CD14-positive monocyte (primary cell): ENCODE measurements around the gene AXIN1. TPM values are rescaled to one million over a fixed set of nuclear protein-coding genes. Genes with fewer than 3 reads are reported as not detected.

Experiments
- DNase-seq, 3 donors: peaks; one replicate each; pipeline ENCODE4 v3.0.0-alpha.2; 2011 to 2022
- H2AFZ ChIP-seq: 2 replicates; pipeline ENCODE4 v1.6.0; 2012; ENCODE audit warnings: mild to moderate bottlenecking, low read depth, low read length, inconsistent platforms; ENCODE audit not compliant: insufficient read depth, poor library complexity, severe bottlenecking
- H3K27ac ChIP-seq, 2 donors: 1 replicate in 1 of 2; 2 replicates in 1 of 2; pipeline ENCODE4 v1.5.1; 2012 to 2013; ENCODE audit warnings: low read length in 2 of 2, control low read depth in 1 of 2, inconsistent platforms in 1 of 2, low read depth in 1 of 2, mild to moderate bottlenecking in 1 of 2
- H3K27me3 ChIP-seq, 2 donors: one replicate each; pipeline versions ENCODE4 v1.6.0 to v1.6.1; 2011 to 2013; ENCODE audit warnings: low read length in 2 of 2; ENCODE audit not compliant: control insufficient read depth in 2 of 2, insufficient read depth in 2 of 2
- H3K36me3 ChIP-seq, 2 donors: replicated peaks in 1 of 2; 1 replicate in 1 of 2; 2 replicates in 1 of 2; pipeline versions ENCODE4 v1.5.1 to v1.6.1; 2012 to 2013; ENCODE audit warnings: low read length in 2 of 2, control low read depth in 1 of 2, inconsistent platforms in 1 of 2, mild to moderate bottlenecking in 1 of 2; ENCODE audit not compliant: insufficient read depth in 2 of 2, control insufficient read depth in 1 of 2
- H3K4me1 ChIP-seq, 2 donors: 1 replicate in 1 of 2; 2 replicates in 1 of 2; pipeline versions ENCODE4 v1.5.1 to v1.6.1; 2012 to 2013; ENCODE audit warnings: low read length in 2 of 2, control low read depth in 1 of 2, inconsistent platforms in 1 of 2, mild to moderate bottlenecking in 1 of 2, moderate library complexity in 1 of 2; ENCODE audit not compliant: insufficient read depth in 2 of 2, control insufficient read depth in 1 of 2
- H3K4me2 ChIP-seq: replicated peaks from 2 replicates; pipeline ENCODE3; 2012; ENCODE audit warnings: low read length, moderate library complexity, mild to moderate bottlenecking; ENCODE audit not compliant: poor library complexity, severe bottlenecking; ENCODE audit errors: extremely low read depth
- H3K4me3 ChIP-seq, 3 experiments: fragments of 200-600 bp in 1 of 3; sonication (generic) in 1 of 3; replicated peaks in 1 of 3; 1 replicate in 2 of 3; 2 replicates in 1 of 3; pipeline ENCODE4 v1.5.1; 2011 to 2013; ENCODE audit warnings: low read length in 3 of 3, mild to moderate bottlenecking in 3 of 3, control low read depth in 2 of 3, low read depth in 2 of 3, inconsistent platforms in 1 of 3, moderate library complexity in 1 of 3
- H3K79me2 ChIP-seq: 2 replicates; pipeline ENCODE4 v1.6.0; 2012; ENCODE audit warnings: mild to moderate bottlenecking, control low read depth, inconsistent platforms, low read length, moderate library complexity; ENCODE audit not compliant: insufficient read depth
- H3K9ac ChIP-seq: 2 replicates; pipeline ENCODE4 v1.6.0; 2017; ENCODE audit warnings: low read length, mild to moderate bottlenecking; ENCODE audit not compliant: insufficient read depth, poor library complexity, severe bottlenecking
- H3K9me3 ChIP-seq, 2 donors: replicated peaks in 1 of 2; 1 replicate in 1 of 2; 2 replicates in 1 of 2; pipeline versions ENCODE4 v1.5.1 to v1.6.1; 2012 to 2013; ENCODE audit warnings: low read length in 2 of 2, control low read depth in 1 of 2; ENCODE audit not compliant: control insufficient read depth in 1 of 2, insufficient read depth in 1 of 2
- H4K20me1 ChIP-seq: 2 replicates; pipeline ENCODE4 v1.6.0; 2012; ENCODE audit warnings: mild to moderate bottlenecking, low read length, control low read depth, moderate library complexity; ENCODE audit not compliant: insufficient read depth
- H3K27ac Mint-ChIP-seq, 7 donors: one replicate each; pipeline ENCODE4 v1.8.0; 2020; ENCODE audit warnings: mild to moderate bottlenecking in 7 of 7, mixed read lengths in 7 of 7, moderate library complexity in 6 of 7, inconsistent platforms in 2 of 7
- H3K27me3 Mint-ChIP-seq, 3 donors: one replicate each; pipeline ENCODE4 v1.8.0; 2021 to 2022; ENCODE audit warnings: low read depth in 3 of 3, mild to moderate bottlenecking in 3 of 3, mixed read lengths in 3 of 3, moderate library complexity in 3 of 3, inconsistent platforms in 1 of 3
- H3K36me3 Mint-ChIP-seq, 2 donors: one replicate each; pipeline ENCODE4 v1.8.0; 2020; ENCODE audit warnings: mixed read lengths in 2 of 2, inconsistent platforms in 1 of 2, mild to moderate bottlenecking in 1 of 2
- H3K4me1 Mint-ChIP-seq: one replicate; pipeline ENCODE4 v1.8.0; 2020; ENCODE audit warnings: mild to moderate bottlenecking, mixed read lengths
- H3K4me3 Mint-ChIP-seq, 2 donors: one replicate each; pipeline ENCODE4 v1.8.0; 2020; ENCODE audit warnings: mild to moderate bottlenecking in 2 of 2, mixed read lengths in 2 of 2, moderate library complexity in 1 of 2
- H3K9me3 Mint-ChIP-seq, 7 donors: one replicate each; pipeline ENCODE4 v1.8.0; 2020 to 2022; ENCODE audit warnings: mixed read lengths in 7 of 7, mild to moderate bottlenecking in 6 of 7, moderate library complexity in 6 of 7, inconsistent platforms in 2 of 7
- WGBS: methylation state at CpG from one replicate; pipeline ENCODE4 v1.1.5; 2013; ENCODE audit warnings: missing lambda C conversion rate; ENCODE audit not compliant: insufficient coverage; 5-methylcytosine and 5-hydroxymethylcytosine counted together
- intact Hi-C, 2 donors: fragments of 100-400 bp; cut with micrococcal nuclease; formaldehyde crosslinking; loops; one replicate each; pipeline versions ENCODE4 v1.15.0 to v1.15.1; 2023
- polyA plus RNA-seq, 3 donors: library from polyadenylated mRNA; depleted of rRNA in 1 of 3; unstranded in 2 of 3; stranded (reverse) in 1 of 3; fragments of 300-500 nt in 2 of 3; fragments of >200 nt in 1 of 3; fragmentation: Illumina TruSeq in 2 of 3; gene quantifications; 1 replicate in 2 of 3; 2 replicates in 1 of 3; pipeline ENCODE4 v1.2.3, GENCODE V29; 2012 to 2021
- TF ChIP-seq, protein P1 (sequence below): fragments of 200-600 bp; IDR thresholded peaks from one replicate; pipeline ENCODE4 v1.8.0; 2022; ENCODE audit warnings: antibody characterized with exemption, mild to moderate bottlenecking

Gene AXIN1
- polyA plus RNA-seq, 3 donors = 0.30 to 20.9 (median 0.74) TPM

DNA sequence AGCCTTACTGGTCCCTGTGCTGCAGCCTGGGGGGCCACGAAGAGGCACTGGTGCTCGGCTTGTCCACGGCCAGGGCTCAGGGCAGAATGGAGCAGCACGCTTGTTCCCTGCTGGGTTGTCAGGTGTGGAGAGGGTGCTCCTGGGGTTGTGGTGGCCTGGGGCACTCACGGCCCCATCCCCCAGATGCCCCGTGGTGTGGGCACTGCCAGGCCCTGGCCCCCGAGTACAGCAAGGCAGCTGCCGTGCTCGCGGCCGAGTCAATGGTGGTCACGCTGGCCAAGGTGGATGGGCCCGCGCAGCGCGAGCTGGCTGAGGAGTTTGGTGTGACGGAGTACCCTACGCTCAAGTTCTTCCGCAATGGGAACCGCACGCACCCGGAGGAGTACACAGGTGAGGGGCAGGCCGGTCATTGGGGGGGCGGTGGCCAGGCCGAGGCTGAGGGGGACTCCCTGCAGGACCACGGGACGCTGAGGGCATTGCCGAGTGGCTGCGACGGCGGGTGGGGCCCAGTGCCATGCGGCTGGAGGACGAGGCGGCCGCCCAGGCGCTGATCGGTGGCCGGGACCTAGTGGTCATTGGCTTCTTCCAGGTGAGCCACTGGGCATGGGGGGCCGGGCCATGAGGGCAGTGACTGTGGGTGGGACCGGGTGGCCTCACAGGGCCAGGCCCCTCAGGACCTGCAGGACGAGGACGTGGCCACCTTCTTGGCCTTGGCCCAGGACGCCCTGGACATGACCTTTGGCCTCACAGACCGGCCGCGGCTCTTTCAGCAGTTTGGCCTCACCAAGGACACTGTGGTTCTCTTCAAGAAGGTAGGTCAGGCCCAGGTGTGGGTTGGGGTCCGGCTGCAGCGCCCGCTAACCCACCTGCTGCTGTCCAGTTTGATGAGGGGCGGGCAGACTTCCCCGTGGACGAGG is 68.1 kb downstream of the AXIN1 start:
- TF ChIP-seq, protein P1, sequence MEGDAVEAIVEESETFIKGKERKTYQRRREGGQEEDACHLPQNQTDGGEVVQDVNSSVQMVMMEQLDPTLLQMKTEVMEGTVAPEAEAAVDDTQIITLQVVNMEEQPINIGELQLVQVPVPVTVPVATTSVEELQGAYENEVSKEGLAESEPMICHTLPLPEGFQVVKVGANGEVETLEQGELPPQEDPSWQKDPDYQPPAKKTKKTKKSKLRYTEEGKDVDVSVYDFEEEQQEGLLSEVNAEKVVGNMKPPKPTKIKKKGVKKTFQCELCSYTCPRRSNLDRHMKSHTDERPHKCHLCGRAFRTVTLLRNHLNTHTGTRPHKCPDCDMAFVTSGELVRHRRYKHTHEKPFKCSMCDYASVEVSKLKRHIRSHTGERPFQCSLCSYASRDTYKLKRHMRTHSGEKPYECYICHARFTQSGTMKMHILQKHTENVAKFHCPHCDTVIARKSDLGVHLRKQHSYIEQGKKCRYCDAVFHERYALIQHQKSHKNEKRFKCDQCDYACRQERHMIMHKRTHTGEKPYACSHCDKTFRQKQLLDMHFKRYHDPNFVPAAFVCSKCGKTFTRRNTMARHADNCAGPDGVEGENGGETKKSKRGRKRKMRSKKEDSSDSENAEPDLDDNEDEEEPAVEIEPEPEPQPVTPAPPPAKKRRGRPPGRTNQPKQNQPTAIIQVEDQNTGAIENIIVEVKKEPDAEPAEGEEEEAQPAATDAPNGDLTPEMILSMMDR = no peak
- Histone ChIP-seq H3K4me1 (no peaks in the 10 kb centered on the region), H3K27me3 (peaks cover 4 to 22% of the 10 kb centered on the region in 2 donors), H3K79me2 (no peaks in the 10 kb centered on the region), H3K4me2 (no peak overlapping the region), H3K36me3 (peaks cover 27 to 32% of the 10 kb centered on the region in 2 donors), H3K27ac (no peak overlapping the region), H3K9me3 (peaks cover 12 to 21% of the 10 kb centered on the region in 2 donors), H3K9ac (no peak overlapping the region), H4K20me1 (no peaks in the 10 kb centered on the region), H2AFZ (no peak overlapping the region), H3K4me3 (no peak overlapping the region)
- WGBS = 95% methylated on average over 50 of the region's 52 CpGs
- peaks cover 17 to 33% of the 10 kb centered on the region in 2 donors for H3K36me3 Mint-ChIP-seq
- no peaks in the 10 kb centered on the region for H3K4me1 Mint-ChIP-seq
- intact Hi-C loops = loop anchor here in 1 of 2 donors (5.0 kb wide), 1 partner anchor 82 kb away; no protein-coding TSS in a partner anchor
- H3K27me3 Mint-ChIP-seq = peaks cover 14 to 30% (median 23%) of the 10 kb centered on the region in 3 donors
- H3K27ac Mint-ChIP-seq = no peak overlapping the region
- no peak for DNase-seq
- no peak overlapping the region for H3K4me3 Mint-ChIP-seq
- peaks cover 0 to 22% (median 8%) of the 10 kb centered on the region in 7 donors for H3K9me3 Mint-ChIP-seq

DNA sequence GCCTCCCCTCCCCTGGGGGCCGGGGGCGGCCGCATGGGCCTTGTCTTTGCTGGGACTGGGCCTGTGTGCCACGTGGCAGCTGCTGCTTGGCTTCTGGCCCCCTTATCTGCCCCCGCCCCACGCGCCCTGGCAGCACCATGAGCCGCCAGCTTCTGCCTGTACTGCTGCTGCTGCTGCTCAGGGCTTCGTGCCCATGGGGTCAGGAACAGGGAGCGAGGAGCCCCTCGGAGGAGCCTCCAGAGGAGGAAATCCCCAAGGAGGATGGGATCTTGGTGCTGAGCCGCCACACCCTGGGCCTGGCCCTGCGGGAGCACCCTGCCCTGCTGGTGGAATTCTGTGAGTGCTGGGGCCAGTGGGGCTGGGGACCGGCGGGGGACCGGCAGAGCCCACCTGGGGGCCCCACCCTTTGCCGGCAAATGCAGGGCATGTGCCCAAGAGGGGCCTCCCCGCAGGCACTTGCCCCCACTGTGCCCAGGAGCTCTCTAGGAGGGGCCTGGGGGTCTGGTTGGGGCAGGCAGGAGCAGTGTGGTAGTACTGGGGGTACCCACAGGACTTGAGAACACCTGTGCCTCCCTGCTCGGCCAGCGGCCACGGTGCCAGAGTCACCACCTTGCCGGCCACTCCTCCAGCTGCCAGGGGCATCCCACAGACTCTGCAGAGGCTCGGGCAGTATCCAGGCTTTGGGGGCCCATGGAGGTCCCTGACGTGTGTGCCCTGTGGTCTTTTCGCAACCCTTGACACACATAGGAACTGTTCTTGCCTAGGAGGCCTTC is 69.3 kb downstream of the AXIN1 start, which contains the start of gene PDIA2:
Gene PDIA2, plus strand, starts transcription at position 132 of the 773 bp plus-strand sequence. Its CDS starts 6 bp downstream, at position 138.
- no peaks in the 10 kb centered on the region for H3K4me1 ChIP-seq
- peaks cover 14 to 21% of the 10 kb centered on the region in 2 donors for H3K36me3 Mint-ChIP-seq
- H3K27me3 Mint-ChIP-seq = peaks cover 22 to 42% (median 35%) of the 10 kb centered on the region in 3 donors
- no peak within 1 kb of the TSS for H3K27ac ChIP-seq
- peaks cover 9 to 35% of the 10 kb centered on the region in 2 donors for H3K27me3 ChIP-seq
- H4K20me1 ChIP-seq = no peaks in the 10 kb centered on the region
- 85% methylated on average over 22 of the region's 25 CpGs for WGBS
- intact Hi-C loops = no loop called here
- peaks cover 0 to 22% (median 8%) of the 10 kb centered on the region in 7 donors for H3K9me3 Mint-ChIP-seq
- no peak within 1 kb of the TSS for H3K4me3 ChIP-seq
- TF ChIP-seq, protein P1 = no peak
- H3K4me1 Mint-ChIP-seq = no peaks in the 10 kb centered on the region
- no peak within 1 kb of the TSS for H3K4me2 ChIP-seq
- peaks cover 12 to 25% of the 10 kb centered on the region in 2 donors for H3K9me3 ChIP-seq
- DNase-seq = no peak
- no peaks in the 10 kb centered on the region for H3K79me2 ChIP-seq
- H3K27ac Mint-ChIP-seq = peak within 1 kb of the TSS in 1 of 7 donors; percentile 87
- no peak within 1 kb of the TSS for H2AFZ ChIP-seq
- no peak within 1 kb of the TSS for H3K4me3 Mint-ChIP-seq
- H3K9ac ChIP-seq = no peak within 1 kb of the TSS
- H3K36me3 ChIP-seq = peaks cover 15 to 20% of the 10 kb centered on the region in 2 donors
